Gastrocnemius medialis (tissue), 4 donors: ENCODE results near the gene STAG1.

ENCODE experiments used
- POLR2A ChIP-seq, 2 donors: fragments of 450-650 bp; IDR thresholded peaks; one replicate each; pipeline ENCODE4 v1.6.1; 2017; ENCODE audit warnings: antibody characterized with exemption in 2 of 2, mild to moderate bottlenecking in 2 of 2, moderate library complexity in 2 of 2
- TF ChIP-seq, protein P1 (sequence below), 5 experiments: fragments of 450-650 bp in 3 of 5; fragments of 200-600 bp in 2 of 5; sonication (generic) in 2 of 5; IDR thresholded peaks in 4 of 5; conservative IDR thresholded peaks in 1 of 5; 1 replicate in 4 of 5; 2 replicates in 1 of 5; pipeline ENCODE4 v1.5.1; 2016 to 2019; ENCODE audit warnings: antibody characterized with exemption in 5 of 5, mild to moderate bottlenecking in 3 of 5, moderate library complexity in 3 of 5

- TF ChIP-seq, protein P1, sequence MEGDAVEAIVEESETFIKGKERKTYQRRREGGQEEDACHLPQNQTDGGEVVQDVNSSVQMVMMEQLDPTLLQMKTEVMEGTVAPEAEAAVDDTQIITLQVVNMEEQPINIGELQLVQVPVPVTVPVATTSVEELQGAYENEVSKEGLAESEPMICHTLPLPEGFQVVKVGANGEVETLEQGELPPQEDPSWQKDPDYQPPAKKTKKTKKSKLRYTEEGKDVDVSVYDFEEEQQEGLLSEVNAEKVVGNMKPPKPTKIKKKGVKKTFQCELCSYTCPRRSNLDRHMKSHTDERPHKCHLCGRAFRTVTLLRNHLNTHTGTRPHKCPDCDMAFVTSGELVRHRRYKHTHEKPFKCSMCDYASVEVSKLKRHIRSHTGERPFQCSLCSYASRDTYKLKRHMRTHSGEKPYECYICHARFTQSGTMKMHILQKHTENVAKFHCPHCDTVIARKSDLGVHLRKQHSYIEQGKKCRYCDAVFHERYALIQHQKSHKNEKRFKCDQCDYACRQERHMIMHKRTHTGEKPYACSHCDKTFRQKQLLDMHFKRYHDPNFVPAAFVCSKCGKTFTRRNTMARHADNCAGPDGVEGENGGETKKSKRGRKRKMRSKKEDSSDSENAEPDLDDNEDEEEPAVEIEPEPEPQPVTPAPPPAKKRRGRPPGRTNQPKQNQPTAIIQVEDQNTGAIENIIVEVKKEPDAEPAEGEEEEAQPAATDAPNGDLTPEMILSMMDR (IDR thresholded peaks at IDR 0.05 in 4 of 5, conservative IDR thresholded peaks at IDR 0.05 in 1 of 5), result no peak
- TF ChIP-seq POLR2A (IDR thresholded peaks at IDR 0.05), result no peak
Observed at GRCh38 chr3:136751316-136752171, 634 bp downstream of the STAG1 start.
